ENCODE data around the gene ROBO2. TPM values are rescaled to one million over a fixed set of nuclear protein-coding genes. Genes with fewer than 3 reads are reported as not detected.

ROBO2 gene
- total RNA-seq, 4 donors from 2014 or later: 0.30 to 4.3 (median 2.0) TPM

DNA sequence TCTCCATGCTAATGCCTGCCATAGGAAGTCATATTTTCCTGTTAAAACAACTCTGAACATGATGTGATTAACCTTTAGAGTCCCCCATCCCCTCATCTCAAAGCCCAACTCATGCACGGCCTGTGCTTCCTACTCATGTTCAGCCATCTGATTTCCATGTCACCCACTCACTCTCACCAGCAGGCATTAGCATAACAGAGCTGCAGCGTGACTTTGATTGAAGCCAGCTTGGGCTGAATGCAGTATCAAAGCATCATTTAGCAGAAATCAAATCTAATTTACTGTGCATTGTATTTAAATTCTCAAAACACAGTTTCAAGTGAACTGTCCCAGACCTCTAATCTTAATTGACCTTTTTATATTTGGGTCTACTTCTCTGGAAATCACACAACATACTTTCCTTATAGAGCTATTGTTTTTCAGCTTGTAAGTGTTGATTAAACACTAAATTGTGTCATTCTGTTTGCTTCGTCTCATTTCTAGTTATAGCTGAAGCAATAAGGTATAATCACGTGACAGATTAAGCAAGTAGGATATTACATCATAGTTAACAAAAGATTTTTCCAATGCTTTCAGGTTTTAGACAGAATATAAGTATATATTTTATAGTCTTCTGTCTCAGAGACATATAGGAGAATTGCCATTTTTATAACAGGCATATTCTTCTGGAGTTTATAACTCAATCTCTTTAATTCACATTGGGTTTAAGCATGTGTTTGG lies 501.5 kb downstream of the ROBO2 start:
- TF ChIP-seq, protein P1, sequence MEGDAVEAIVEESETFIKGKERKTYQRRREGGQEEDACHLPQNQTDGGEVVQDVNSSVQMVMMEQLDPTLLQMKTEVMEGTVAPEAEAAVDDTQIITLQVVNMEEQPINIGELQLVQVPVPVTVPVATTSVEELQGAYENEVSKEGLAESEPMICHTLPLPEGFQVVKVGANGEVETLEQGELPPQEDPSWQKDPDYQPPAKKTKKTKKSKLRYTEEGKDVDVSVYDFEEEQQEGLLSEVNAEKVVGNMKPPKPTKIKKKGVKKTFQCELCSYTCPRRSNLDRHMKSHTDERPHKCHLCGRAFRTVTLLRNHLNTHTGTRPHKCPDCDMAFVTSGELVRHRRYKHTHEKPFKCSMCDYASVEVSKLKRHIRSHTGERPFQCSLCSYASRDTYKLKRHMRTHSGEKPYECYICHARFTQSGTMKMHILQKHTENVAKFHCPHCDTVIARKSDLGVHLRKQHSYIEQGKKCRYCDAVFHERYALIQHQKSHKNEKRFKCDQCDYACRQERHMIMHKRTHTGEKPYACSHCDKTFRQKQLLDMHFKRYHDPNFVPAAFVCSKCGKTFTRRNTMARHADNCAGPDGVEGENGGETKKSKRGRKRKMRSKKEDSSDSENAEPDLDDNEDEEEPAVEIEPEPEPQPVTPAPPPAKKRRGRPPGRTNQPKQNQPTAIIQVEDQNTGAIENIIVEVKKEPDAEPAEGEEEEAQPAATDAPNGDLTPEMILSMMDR (IDR thresholded peaks at IDR 0.05): no peak
- no peak for TF ChIP-seq POLR2A (IDR thresholded peaks at IDR 0.05)
- no peak for DNase-seq (ENCODE audit: low spot score in 2 of 2)
- 60 to 68% methylated on average over 4 of the region's 4 CpGs for WGBS, 2 donors

DNA sequence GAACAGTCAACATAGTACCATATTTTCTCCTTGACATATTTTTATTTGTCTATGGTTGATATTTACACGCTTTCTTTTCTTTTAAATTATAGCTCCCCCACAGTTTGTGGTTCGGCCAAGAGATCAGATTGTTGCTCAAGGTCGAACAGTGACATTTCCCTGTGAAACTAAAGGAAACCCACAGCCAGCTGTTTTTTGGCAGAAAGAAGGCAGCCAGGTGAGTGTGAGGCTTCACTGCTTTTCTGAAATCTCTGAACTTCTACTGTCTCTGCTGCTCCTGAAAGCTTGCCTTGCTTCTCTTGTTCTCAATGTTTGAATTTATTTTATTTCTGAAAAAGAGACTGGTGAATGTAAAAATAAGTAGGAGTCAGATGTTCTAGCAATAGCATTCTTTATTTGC lies 506.3 kb downstream of the ROBO2 start:
- TF ChIP-seq, protein P1 (IDR thresholded peaks at IDR 0.05): no peak
- no peak for TF ChIP-seq POLR2A (IDR thresholded peaks at IDR 0.05)
- no peak for DNase-seq (ENCODE audit: low spot score in 2 of 2)
- 85 to 87% methylated on average over 3 of the region's 3 CpGs for WGBS, 2 donors
- intact Hi-C loops (cut with DNase I; ENCODE audit: low total_unique reads): no loop called here
- H3K4me3 ChIP-seq (ENCODE audit: low read depth, poor library complexity, severe bottlenecking): no peak overlapping the region

More for the DNA sequence above, 501.5 kb downstream of the ROBO2 start:
- intact Hi-C loops (cut with DNase I; ENCODE audit: low total_unique reads): no loop called here
- no peak overlapping the region for H3K4me3 ChIP-seq (ENCODE audit: low read depth, poor library complexity, severe bottlenecking)

DNA sequence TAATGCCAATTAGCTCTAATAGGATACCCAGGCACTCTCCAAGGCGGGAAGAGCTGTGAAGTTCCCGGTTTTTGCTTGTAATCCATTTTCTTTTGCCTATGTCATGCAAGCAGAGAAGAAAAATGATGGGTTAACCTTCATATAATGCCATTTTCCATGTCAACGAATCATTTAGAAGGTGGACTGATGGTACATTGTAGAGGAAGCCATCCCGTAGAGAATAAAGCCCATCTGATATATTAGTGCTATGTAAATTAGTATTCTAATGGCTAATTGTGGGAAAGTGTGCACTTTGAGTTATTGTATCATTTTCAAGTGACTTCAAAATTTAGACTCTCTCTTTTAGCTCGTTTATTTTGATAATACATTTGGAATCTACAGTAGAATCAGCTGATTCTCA lies 509.1 kb downstream of the ROBO2 start:
- intact Hi-C loops (cut with DNase I; ENCODE audit: low total_unique reads): no loop called here
- no peak overlapping the region for H3K4me3 ChIP-seq (ENCODE audit: low read depth, poor library complexity, severe bottlenecking)
- no peak for DNase-seq (ENCODE audit: low spot score in 2 of 2)
- WGBS, 2 donors: 89 to 90% methylated on average over 5 of the region's 5 CpGs
- TF ChIP-seq, protein P1 (IDR thresholded peaks at IDR 0.05): no peak
- TF ChIP-seq POLR2A (IDR thresholded peaks at IDR 0.05): no peak

DNA sequence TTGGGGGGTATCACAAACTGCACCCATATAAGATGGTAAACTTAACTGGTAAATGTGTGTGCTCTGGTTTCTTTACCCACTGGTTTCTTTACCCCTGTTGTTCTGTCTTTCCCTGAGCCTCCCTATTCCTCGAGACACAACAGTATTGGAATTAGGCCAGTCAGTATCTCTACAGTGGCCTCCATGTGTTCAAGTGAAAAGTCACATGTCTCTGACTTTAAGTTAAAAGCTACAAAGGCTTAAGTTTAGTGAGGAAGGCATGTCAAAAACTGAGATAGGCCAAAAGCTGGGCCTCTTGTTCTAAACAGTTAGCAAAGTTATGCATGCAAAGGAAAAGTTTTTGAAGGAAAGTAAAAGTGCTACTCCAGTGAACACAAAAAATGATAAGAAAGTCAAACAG lies 513.3 kb downstream of the ROBO2 start:
- WGBS, 2 donors: 84 to 89% methylated on average over 1 of the region's 1 CpG
- no peak for TF ChIP-seq POLR2A (IDR thresholded peaks at IDR 0.05)
- TF ChIP-seq, protein P1 (IDR thresholded peaks at IDR 0.05): no peak
- intact Hi-C loops (cut with DNase I; ENCODE audit: low total_unique reads): no loop called here
- no peak for DNase-seq (ENCODE audit: low spot score in 2 of 2)
- no peak overlapping the region for H3K4me3 ChIP-seq (ENCODE audit: low read depth, poor library complexity, severe bottlenecking)

DNA sequence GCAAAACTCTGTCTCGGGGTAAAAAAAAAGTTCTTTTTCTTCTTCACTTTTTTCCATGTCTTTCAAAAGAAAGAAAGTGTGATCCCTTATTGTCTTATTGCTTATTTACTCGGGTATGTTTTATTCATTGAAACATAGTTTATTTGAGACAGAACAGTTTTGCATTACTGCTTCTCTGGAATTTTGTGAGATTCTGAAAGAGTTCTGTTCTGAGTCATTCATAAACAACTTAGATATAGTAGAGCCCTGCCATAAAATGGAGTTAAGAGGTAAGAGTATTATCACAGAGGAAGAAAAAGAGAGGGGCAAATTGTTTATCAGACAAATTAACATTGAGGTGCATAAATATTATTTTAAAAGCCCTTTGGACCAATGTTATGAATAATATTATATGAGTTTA lies 522.2 kb downstream of the ROBO2 start:
- WGBS, 2 donors: 90 to 95% methylated on average over 2 of the region's 2 CpGs
- intact Hi-C loops (cut with DNase I; ENCODE audit: low total_unique reads): no loop called here
- TF ChIP-seq, protein P1 (IDR thresholded peaks at IDR 0.05): no peak
- TF ChIP-seq POLR2A (IDR thresholded peaks at IDR 0.05): no peak

DNA sequence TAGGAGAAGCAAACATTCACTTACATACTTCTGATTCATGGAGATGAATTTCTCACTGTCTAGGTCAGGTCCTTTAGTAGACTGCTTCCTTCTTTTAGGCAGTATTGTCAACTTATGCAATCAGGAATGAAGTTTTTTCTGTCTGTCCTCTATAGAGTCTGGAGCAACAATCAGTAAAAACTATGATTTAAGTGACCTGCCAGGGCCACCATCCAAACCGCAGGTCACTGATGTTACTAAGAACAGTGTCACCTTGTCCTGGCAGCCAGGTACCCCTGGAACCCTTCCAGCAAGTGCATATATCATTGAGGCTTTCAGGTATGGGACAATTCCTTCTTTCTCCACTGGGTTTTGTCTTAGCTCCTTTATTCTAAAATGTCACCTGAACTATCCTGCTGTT lies 523.1 kb downstream of the ROBO2 start:
- no peak for DNase-seq (ENCODE audit: low spot score in 2 of 2)
- intact Hi-C loops (cut with DNase I; ENCODE audit: low total_unique reads): no loop called here
- H3K4me3 ChIP-seq (ENCODE audit: low read depth, poor library complexity, severe bottlenecking): no peak overlapping the region
- TF ChIP-seq, protein P1 (IDR thresholded peaks at IDR 0.05): no peak
- no peak for TF ChIP-seq POLR2A (IDR thresholded peaks at IDR 0.05)
- WGBS, 2 donors: 83 to 91% methylated on average over 1 of the region's 1 CpG

More for the DNA sequence above, 522.2 kb downstream of the ROBO2 start:
- no peak for DNase-seq (ENCODE audit: low spot score in 2 of 2)
- H3K4me3 ChIP-seq (ENCODE audit: low read depth, poor library complexity, severe bottlenecking): no peak overlapping the region

All from lower leg skin (tissue), 4 donors.